ENCODE results near the gene MTMR6. TPM values are rescaled to one million over a fixed set of nuclear protein-coding genes. Genes with fewer than 3 reads are reported as not detected.

MTMR6 gene
- polyA plus RNA-seq, 4 donors, result 17.8 to 24.3 (median 22.6) TPM

GRCh38 chr13:25281193-25281934 is 5.9 kb downstream of the MTMR6 start:
- no peak for DNase-seq (ENCODE audit: low read depth in 4 of 4, low spot score in 3 of 4)

- no peak for DNase-seq (ENCODE audit: low read depth in 4 of 4, low spot score in 3 of 4)
Observed at GRCh38 chr13:25280396-25280795, 6.9 kb downstream of the MTMR6 start.

- no peak for DNase-seq (ENCODE audit: low read depth in 4 of 4, low spot score in 3 of 4)
Observed at GRCh38 chr13:25276748-25277147, 10.5 kb downstream of the MTMR6 start.

- DNase-seq (ENCODE audit: low read depth in 4 of 4, low spot score in 3 of 4), result no peak
Observed at GRCh38 chr13:25268561-25268960, 18.7 kb downstream of the MTMR6 start.

GRCh38 chr13:25267715-25268114 is 19.6 kb downstream of the MTMR6 start:
- DNase-seq (ENCODE audit: low read depth in 4 of 4, low spot score in 3 of 4), result no peak

GRCh38 chr13:25266706-25267105 is 20.6 kb downstream of the MTMR6 start:
- DNase-seq (ENCODE audit: low read depth in 4 of 4, low spot score in 3 of 4), result no peak

GRCh38 chr13:25262261-25262660 is 25.0 kb downstream of the MTMR6 start:
- DNase-seq (ENCODE audit: low read depth in 4 of 4, low spot score in 3 of 4), result no peak

GRCh38 chr13:25253702-25254101 is 33.6 kb downstream of the MTMR6 start:
- no peak for DNase-seq (ENCODE audit: low read depth in 4 of 4, low spot score in 3 of 4)

GRCh38 chr13:25252752-25253151 is 34.5 kb downstream of the MTMR6 start:
- DNase-seq (ENCODE audit: low read depth in 4 of 4, low spot score in 3 of 4), result no peak

- no peak for DNase-seq (ENCODE audit: low read depth in 4 of 4, low spot score in 3 of 4)
Observed at GRCh38 chr13:25252225-25252624, 35.1 kb downstream of the MTMR6 start.

- peak in 2 of 4 donors; percentile 5 to 10 for DNase-seq (ENCODE audit: low read depth in 4 of 4, low spot score in 3 of 4)
Observed at GRCh38 chr13:25249001-25249543, 38.2 kb downstream of the MTMR6 start.

- DNase-seq (ENCODE audit: low read depth in 4 of 4, low spot score in 3 of 4), result no peak
Observed at GRCh38 chr13:25248071-25248470, 39.2 kb downstream of the MTMR6 start.

GRCh38 chr13:25247360-25247759 is 39.9 kb downstream of the MTMR6 start:
- DNase-seq (ENCODE audit: low read depth in 4 of 4, low spot score in 3 of 4), result no peak

- no peak for DNase-seq (ENCODE audit: low read depth in 4 of 4, low spot score in 3 of 4)
Observed at GRCh38 chr13:25244123-25244522, 43.2 kb downstream of the MTMR6 start.

GRCh38 chr13:25242956-25243355 is 44.3 kb downstream of the MTMR6 start:
- no peak for DNase-seq (ENCODE audit: low read depth in 4 of 4, low spot score in 3 of 4)

GRCh38 chr13:25241007-25241406 is 46.3 kb downstream of the MTMR6 start:
- DNase-seq (ENCODE audit: low read depth in 4 of 4, low spot score in 3 of 4), result no peak

- DNase-seq (ENCODE audit: low read depth in 4 of 4, low spot score in 3 of 4), result no peak
Observed at GRCh38 chr13:25237083-25237482, 50.2 kb downstream of the MTMR6 start.

GRCh38 chr13:25233861-25234260 is 53.4 kb downstream of the MTMR6 start:
- DNase-seq (ENCODE audit: low read depth in 4 of 4, low spot score in 3 of 4), result no peak

- DNase-seq (ENCODE audit: low read depth in 4 of 4, low spot score in 3 of 4), result no peak
Observed at GRCh38 chr13:25232937-25233515, 54.3 kb downstream of the MTMR6 start.

- DNase-seq (ENCODE audit: low read depth in 4 of 4, low spot score in 3 of 4), result no peak
Observed at GRCh38 chr13:25231517-25231916, 55.8 kb downstream of the MTMR6 start.

- no peak for DNase-seq (ENCODE audit: low read depth in 4 of 4, low spot score in 3 of 4)
Observed at GRCh38 chr13:25227690-25228089, 59.6 kb downstream of the MTMR6 start.

GRCh38 chr13:25225970-25226369 is 61.3 kb downstream of the MTMR6 start:
- no peak for DNase-seq (ENCODE audit: low read depth in 4 of 4, low spot score in 3 of 4)

All from right renal pelvis (tissue), 4 donors.